ENCODE results near the gene ZNF655.
"Not testable (repeated sequence)": the region's sequence is repeated elsewhere in the genome, so short reads cannot be mapped to it uniquely, and the experiment has no call there.

Gene ZNF655

DNA sequence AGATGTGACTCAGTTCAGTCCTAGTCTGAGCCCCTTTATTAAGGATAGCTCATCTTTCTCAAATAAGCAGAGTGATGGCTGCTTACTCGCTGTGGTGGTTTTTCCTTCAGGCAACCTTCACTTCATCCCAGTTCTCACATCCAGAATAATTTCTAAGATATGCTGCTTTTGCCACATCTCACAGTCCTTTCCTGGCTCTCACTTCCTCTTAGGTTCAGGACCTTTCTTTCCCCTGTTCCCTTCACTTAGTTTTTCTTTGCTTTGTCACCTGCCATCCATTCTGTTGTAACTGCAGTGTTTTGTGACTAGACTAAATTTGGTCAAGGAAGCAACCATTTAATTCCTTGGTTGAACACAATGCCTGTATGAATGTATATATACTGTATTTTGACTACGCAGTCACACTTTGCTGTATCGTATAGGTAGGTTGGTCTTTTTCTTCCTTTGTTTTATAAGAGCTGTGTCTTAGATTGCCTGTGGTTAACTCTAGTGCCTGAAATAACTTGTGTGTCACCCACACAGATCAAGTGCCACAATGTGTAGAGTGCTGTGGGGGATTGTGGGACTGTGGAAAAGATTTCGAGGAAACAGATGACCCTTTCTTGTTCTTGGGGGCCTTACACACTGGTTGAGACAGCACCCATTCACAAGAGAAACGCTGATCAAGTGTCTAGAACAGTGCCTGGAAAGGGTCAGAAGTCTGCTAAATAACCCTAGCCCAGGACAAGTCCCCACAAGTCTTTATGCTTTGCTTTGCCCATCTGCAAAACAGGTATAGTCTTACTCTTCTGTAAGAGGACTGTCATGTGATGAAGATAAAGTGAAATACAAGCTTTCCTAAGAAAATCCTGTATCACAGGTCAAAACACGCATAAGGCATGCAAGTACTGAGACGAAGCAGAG, 2.6 kb downstream of the ZNF655 start:
- DNase-seq, result no peak

DNA sequence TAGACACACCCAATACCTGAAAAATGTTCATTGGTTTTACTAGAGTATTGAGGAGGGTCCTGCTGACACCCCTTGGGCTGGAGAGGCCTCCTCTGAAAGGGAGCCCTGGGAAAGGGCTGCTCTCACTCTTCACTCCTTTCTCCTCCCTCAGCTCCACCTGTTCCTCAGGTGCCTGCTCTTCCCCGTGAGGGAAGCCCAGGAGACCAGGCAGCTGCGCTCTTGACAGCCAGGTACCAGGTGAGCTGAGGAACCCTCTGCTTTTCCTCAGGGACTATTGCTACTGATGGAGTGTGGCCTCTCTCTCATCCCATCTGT, 3.3 kb downstream of the ZNF655 start:
- DNase-seq, result no peak

DNA sequence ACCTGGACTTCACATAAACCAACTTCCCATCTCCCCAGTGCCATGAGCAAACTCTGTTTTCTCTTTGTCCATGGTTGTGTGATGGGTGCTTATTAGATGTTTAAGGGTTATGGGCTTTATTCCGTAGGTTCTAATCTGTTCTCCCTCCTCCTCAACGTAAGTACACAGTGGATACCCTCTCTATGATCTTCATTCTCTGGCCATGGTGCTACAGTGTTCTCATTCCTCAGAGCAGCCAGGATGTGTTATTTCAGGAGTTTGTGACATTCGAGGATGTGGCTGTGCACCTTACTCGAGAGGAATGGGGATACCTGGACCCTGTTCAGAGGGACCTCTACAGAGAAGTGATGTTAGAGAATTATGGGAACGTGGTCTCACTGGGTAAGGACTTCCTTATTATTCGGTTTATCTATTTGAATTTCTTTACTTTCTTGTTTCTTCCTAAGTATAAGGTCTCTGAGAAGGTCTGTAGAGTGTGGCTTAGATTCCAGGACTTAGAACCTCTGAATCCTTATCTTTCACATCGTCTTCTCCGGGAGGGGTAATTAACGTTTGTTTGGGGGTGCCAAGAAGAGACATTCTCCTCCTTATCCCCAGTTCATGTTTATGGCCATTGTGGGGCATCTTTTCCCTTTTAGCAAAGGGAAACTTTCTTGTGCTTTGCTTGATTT, 3.8 kb downstream of the ZNF655 start:
- no peak for DNase-seq

DNA sequence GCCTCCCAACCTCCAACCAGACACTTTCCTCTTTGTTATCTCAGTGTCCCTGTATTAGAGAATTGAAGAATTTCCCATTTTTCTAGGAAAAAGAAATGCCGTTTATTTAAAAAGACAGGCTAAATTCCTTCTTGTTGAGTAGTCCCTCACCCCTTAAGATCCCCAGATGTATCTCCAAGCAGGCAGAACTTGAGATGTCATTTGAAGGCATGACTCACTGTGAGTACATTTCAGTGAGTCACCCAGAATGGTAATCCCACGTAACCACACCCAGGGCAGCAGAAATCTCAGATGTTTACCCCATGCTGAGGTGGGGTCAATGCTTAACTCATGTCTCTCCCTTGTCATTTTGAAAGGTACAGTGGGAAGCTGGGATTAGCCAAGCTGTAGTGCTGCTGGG, 4.4 kb downstream of the ZNF655 start:
- DNase-seq, result peak; percentile 92

DNA sequence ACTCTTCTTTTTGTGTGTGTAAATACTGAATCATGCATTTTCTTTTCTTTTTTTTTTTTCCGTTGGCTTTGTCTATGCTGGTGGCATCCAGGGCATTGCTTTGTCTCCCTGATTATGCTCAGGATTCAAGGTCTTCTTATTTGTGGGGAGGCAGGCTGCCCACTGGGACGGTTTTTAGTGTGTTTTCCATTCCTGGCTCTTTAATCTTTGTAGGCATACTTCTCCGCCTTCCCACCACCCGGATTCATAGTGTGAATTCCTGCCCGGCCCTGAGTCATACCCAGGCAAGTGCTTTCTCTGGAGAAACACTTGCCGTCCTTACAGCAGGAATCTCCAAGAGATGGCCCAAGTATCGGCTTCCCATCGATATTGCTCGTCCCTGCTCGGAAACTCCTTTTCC, 5.2 kb downstream of the ZNF655 start:
- DNase-seq, result peak; percentile 75

DNA sequence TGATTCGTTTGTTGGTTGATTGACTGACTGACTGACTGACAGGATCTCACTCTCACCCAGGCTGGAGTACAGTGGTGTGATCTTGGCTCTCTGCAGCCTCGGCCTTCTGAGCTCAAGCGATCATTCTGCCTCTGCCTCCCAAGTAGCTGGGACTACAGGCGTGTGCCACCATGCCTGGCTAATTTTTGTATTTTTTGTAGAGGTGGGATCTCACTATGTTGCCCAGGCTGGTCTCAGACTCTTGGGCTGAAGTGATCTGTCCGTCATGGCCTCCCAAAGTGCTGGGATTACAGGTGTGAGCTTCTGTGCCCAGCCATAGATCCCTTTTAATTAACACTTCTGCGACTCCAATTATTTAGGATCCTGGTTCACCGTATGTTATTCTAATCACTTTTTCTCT, 10.3 kb downstream of the ZNF655 start:
- not testable (repeated sequence) for DNase-seq

DNA sequence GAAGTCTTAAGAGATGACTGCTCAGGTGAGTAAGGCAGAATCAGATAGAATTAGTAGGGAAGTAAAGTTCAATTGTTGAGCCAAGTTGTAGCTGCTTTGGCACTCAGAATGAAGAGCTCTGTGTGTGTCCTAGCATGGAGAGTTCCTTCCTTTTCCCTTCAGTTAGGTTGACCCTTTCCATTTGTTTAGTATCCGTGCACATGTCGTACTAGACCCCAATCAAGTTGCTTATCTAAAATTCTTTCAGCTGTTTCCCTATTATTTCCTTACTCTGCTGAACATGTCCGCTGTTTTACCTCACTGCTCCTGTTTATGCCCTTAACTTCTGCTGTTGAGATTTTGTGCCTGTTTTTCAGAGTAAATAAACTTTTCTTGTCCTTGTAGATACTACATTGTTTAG, 13.3 kb downstream of the ZNF655 start:
- no peak for DNase-seq

DNA sequence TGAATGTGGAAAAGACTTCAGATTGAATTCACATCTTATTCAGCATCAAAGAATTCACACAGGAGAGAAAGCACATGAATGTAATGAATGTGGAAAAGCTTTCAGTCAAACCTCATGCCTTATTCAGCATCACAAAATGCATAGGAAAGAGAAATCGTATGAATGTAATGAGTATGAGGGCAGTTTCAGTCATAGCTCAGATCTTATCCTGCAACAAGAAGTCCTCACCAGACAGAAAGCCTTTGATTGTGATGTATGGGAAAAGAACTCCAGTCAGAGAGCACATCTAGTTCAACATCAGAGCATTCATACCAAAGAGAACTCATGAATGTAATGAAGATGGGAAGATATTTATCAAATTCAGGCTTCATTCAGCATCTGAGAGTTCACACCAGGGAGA, 14.8 kb downstream of the ZNF655 start:
- no peak for DNase-seq

DNA sequence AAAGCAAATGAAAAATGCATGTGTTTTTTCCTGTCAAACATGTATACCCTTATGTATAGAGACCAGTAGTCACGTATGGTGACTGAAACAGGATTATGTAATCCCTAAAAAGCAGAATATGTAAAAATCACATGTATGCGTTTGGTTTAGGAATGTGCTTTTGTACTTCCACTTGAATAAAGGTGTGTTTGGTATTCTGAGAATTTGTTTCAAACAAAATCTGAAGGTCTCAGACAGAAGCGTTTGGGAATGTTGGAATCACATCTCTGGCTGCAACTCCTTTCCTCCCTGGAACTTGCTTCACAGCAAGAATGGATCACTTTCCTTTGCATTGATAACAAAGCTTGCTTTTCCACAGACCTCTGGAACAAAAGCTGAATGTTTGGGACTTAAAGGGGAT, 17.8 kb downstream of the ZNF655 start:
- no peak for DNase-seq

DNA sequence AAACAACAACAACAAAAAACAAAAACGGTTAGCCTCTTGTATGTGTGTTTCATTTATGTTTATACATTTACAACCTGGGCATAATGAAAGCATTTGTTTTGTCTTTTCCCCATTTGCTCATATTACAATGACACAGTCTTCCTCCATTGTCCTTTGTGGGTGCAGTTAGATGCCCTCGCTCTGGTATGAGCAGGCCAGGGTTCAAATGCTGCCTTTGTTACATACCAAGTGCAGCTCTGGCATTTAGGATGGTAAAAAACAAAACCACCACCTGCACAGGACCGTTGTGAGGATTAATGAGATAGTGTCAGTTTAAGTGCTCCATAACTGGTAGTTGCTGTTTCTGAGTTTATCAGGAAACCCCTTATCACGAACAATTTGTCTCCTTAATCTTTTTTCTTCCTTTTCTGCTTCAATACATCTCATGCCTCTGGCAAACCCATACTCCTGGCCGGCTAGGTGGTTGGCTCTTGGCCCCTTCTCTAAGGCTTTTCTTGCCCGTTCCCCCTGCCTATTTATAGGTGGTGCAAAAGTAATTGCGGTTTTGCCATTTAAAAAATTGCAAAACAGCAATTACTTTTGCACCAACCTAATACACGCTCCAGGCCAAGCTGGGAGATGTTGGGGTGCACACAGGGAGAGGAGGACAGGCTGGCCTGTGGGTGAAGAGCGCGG, 21.0 kb downstream of the ZNF655 start:
- DNase-seq, result no peak

DNA sequence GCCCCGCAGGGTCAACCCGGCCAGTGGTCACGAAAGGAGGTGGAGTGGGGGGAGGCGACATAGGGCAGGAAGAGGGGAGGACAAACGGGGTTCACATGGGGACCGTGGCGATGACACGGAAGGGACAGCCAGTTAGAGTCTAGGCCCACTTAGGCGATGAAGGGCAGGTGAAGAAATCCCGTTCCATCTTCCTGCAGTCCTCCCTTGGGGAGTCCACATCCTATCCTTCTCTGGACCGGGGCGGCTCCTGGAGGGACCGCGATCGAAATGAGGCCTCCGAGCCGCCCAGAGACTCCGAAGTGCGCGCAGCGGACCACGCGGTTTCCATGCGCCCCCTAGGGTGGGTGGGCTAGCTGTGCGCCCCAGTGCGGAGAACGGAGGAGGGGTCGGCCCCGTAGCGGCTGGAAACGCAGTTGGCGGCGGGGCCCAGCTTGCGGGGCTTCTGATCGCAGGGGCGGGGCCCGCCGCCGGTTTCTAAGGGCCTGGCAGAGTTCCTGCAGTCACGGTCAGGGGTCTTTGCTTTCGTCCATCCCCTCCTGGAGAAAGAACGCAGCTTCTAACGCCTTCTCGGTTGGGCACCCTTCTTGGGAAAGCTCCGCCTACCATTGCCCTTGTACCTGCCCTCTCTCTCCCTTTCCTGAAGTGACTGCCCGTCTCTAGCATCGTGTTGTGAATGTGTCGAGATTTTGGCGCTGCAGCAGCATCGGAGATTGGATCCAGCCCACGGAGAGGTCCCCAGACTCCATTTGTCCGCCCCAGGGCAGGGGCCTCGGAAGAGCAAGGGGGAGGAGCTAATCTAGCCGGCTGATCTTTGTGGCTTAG, 21.7 kb downstream of the ZNF655 start:
- DNase-seq, result no peak

DNA sequence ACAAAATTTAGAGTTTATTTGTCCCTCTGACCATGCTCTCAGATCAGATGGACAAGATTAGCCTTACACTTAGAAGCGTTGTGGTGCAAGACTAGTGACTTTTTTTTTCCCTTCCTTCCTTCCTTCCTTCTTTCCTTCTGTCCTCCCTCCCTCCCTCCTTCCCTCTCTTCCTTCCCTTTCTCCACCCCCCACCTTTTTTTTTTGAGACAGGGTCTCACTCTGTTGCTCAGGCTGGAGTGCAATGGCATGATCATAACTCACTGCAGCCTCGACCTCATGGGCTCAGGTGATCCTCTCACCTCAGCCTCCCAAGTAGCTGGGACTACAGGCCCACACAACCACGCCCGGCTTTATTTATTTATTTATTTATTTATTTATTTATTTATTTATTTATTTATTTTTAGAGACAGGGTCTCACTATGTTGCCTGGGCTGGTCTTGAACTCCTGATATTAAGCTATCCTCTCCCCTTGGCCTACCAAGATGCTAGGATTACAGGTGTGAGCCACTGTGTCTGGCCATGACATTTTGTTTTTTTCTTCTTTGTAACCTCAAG, 22.4 kb downstream of the ZNF655 start:
- not testable (repeated sequence) for DNase-seq

DNA sequence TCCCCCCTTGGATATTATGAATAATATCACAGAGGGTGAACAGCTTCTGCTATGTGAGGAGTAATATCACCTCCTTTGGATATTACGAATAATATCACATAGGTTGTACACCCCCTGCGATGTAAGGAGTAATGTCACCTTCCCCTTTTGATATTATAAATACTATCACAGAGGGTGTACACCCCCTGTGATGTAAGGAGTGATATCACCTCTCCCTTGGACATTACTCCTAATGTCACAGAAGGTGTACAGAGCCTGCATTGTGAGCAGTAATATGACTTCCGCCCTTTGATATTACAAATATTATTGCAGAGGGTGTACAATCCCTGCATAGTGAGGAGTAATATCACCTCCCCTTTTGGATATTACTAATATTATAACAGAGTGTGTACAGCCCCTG, 30.4 kb downstream of the ZNF655 start:
- DNase-seq, result no peak

DNA sequence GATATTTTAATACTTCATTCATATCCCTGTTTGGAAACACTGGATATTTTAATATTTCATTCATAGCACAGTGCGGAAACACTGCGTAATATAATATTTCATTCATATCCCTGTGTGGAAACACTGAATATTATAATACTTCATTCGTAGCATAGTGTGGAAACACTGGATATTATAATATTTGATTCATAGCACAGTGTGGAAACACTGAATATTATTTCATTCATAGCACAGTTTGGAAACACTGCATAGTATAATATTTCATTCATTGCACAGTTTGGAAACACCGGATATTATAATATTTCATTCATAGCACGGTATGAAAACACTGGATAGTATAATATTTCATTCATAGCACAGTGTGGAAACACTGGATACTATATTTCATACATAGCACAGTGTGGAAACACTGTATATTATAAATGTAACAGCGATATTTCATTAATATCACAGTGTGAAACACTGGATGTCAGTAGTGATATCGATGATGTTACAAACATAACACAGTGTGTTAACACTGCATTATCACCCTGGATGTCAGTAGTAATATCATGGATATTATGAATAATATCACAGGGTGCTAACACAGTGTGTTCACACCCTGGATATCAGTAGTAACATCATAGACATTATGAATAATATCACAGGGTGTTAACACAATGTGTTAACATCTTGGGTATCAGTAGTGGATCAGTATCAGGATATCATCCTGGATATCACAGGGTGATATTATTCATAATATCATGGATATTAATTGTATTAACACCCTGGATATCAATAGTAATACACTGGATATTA, 36.7 kb downstream of the ZNF655 start:
- DNase-seq, result no peak

DNA sequence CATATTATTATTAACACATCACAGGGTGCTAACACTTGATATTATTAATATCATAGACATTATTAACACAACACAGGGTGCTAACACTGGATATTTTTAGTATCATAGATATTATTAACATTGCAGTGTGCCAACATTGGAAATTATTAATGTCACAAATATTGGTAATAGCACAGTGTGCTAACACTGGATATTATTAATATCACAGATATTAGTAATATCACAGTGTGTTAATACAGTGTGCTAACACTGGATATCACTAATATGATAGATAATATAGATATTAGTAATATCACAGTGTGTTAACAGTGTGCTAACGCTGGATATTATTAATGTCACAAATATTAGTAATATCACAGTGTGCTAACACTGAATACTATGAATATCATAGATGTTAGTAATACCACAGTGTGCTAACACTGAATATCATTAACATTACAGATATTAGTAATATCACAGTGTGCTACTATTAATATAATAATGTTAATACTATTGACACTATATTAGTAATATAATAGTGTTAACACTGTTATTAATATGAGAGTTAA, 38.0 kb downstream of the ZNF655 start:
- DNase-seq, result no peak

DNA sequence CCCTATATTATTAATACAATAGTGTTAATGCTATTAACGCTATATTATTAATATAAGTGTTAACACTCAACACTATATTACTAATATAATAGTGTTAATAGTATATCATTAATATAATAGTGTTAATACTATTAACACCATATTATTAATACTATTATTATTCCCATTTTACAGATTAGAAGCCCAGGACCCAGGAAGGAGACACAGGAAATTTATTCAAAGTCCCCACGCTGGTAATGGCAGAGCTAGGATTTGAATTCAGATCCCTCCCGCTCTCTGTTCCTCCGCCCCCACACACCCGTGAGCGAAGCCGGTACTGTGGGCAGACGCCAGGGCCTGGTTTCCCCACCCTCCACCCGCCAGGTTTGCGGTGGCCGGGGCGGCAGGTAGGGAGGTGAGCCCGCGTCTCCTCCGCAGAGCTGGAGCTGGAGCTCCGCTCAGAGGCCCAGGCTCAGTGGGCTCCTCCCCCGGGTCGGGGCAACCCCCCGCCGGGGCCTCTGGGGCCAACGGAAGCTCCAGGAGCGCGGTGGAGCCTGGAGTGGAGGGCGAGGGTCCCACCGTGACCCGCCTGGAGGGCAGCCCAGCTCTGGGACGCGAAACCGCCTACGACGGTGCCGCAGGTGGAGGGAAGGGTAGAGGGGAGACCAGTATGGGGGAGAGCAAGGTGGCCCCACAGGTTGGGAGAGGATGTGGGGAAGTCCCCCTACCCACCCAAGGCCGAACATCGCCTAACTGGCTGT, 39.5 kb downstream of the ZNF655 start, which contains the start of gene TMEM225B:
Gene TMEM225B (plus strand): TSS at position 506 of the 740 bp plus-strand sequence. CDS start 6,122 bp downstream, outside the sequence.
- DNase-seq, result no peak

DNA sequence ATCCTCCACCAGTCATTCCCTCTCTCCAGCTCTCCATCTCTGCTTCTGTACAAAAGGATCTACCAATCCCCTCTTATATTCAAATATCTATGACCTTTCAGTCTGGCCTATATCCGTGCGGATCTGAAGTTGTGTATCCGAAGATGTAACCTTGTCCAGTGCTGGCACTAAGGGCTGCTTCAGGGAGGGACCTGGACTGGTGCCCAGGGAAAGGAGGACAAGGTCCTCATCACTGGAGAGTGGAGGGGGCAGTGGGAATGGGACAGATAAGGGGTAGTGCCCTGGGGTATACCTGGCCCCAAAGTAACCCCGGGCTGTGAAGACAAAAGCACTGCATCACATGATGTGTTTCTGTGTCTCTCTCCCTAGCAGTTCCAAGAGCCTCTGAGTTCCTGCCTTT, 41.4 kb downstream of the ZNF655 start:
- DNase-seq, result no peak

DNA sequence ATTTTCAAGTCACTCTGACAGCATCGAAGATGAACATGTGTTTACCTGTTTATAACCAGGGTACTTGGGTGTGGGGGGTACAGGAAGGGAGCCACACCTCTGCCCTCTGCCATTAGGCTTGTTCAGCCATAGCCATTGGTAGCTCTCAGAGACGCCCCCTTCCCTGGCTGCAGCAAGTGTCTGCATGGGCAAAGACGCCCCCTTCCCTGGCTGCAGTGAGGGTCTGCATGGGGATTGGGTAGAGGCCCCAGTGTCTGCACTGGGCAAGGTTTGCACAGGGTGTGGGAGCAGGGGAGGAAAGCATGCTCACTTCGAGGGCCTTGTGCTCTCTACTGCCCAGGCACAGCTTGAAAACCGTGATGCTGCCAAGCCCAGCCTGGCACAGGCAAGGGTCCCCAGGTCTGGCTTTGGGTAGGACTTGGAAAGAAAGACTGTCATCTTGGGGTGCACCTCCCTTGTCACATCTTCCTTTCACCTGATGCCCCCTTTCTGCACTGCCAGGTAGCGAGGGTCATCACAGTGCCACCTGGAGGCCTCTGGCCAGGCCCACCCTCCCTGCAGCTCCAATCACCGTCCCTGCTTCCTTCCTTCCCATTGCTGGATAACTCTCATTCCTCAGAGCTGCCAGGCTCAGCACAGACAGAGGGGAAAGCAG, 43.3 kb downstream of the ZNF655 start:
- DNase-seq, result no peak

DNA sequence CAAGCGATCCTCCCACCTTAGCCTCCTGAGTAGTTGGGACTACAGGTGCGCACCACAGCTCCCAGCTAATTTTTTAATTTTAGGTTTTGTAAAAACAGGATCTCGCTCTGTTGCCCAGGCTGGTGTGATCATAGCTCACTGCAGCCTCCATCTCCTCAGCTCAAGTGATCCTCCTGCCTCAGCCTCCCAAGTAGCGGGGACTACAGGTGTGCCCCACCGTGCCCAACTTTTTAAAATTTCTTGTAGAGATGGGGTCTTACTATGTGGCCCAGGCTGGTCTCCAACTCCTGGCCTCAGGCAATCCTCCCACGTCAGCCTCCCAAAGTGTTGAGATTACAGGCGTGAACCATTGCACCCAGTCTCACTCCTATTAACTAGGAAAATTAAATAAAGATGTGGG, 47.1 kb downstream of the ZNF655 start:
- DNase-seq, result no peak

DNA sequence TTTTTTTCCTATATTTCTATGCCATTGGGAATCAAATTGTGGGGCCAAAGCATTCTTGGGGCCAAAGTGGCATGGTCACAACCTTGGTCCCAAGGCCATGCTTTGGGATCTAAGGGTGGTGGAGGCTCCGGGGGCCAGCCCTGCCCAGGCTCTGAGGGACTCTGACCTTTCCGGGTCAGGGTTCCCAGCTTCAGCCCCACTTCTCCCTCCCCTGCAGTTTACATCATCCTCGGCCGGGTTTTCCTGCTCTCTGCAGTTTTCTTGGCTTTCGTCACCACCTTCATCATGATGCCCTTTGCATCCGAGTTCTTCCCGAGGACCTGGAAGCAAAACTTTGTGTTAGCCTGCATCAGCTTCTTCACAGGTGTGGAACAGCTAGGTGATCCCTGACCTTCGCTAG, 48.1 kb downstream of the ZNF655 start:
- no peak for DNase-seq

Data from amniotic stem cell (primary cell).